Suprapubic skin (tissue), 4 donors: ENCODE measurements around the gene POU5F1.

Experiments used
- CTCF ChIP-seq, 2 donors: fragments of 200-600 bp in 1 of 2; fragments of 450-650 bp in 1 of 2; sonication (generic) in 1 of 2; IDR thresholded peaks; one replicate each; pipeline ENCODE4 v1.5.1; 2016 to 2019; ENCODE audit warnings: antibody characterized with exemption in 2 of 2, mild to moderate bottlenecking in 1 of 2, moderate library complexity in 1 of 2
- EP300 ChIP-seq: sonication (generic); formaldehyde crosslinking; IDR thresholded peaks from one replicate; pipeline ENCODE4 v1.6.1; 2017; ENCODE audit warnings: antibody characterized with exemption
- POLR2A ChIP-seq, 2 donors: fragments of 450-650 bp; IDR thresholded peaks; one replicate each; pipeline ENCODE4 v1.6.1; 2017; ENCODE audit warnings: antibody characterized with exemption in 2 of 2, mild to moderate bottlenecking in 2 of 2, moderate library complexity in 2 of 2
- POLR2AphosphoS5 ChIP-seq, 3 donors: sonication (generic); formaldehyde crosslinking; IDR thresholded peaks; one replicate each; pipeline ENCODE4 v1.6.1; 2017; ENCODE audit warnings: antibody characterized with exemption in 3 of 3

GRCh38 chr6:31193206-31193605 is 22.7 kb upstream of the POU5F1 start:
- TF ChIP-seq CTCF (IDR thresholded peaks at IDR 0.05), result no peak
- TF ChIP-seq POLR2A (IDR thresholded peaks at IDR 0.05), result no peak
- no peak for TF ChIP-seq POLR2AphosphoS5 (IDR thresholded peaks at IDR 0.05)
- TF ChIP-seq EP300, result no peak
